Activated CD8-positive, alpha-beta memory T cell treated with anti-CD3 and anti-CD28 coated beads for 4 hours (primary cell): ENCODE measurements around the gene STXBP4.
"Not testable (repeated sequence)": the region's sequence is repeated elsewhere in the genome, so short reads cannot be mapped to it uniquely, and the experiment has no call there.

Experiments
- DNase-seq, 2 donors: peaks; one replicate each; pipeline ENCODE4 v3.0.0-alpha.2; 2020; ENCODE audit warnings: low read depth in 2 of 2

STXBP4 gene

DNA sequence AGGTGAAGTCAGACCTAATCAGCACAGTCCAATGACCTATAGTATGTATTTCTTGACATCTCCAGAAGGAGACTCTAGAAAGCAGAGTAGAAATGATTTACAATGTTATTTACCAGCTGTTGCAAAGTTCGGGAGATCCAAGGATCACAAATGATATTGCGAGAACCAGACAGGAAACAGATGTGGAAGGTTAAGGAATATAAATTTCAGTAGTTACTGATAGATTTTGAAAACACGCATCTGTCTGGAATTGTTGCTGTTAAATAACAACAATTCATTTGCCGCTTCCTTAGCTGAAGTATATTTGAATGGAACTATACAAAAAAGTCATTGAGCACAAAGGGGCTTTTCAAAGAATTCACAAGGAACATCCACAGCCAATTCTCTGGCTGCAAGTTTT, 72.0 kb downstream of the STXBP4 start:
- DNase-seq: no peak

DNA sequence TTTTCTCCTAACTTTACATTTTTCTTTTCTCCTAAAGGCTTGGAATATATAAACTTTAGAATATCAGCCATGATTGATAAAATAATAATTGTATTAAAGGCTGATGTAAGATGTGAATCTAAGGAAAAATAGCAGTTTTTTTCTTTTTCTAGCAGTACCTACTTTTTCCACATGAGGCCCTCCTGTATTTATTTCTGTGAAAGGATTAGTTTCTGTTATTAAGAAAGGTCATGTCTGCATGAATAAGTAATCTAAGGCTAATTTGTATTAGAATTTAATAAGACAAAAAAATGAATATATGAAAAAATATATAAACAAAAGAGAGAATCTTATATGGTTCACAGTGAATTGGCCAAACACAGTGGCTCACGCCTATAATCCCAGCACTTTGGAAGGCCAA, 85.3 kb downstream of the STXBP4 start:
- no peak for DNase-seq

DNA sequence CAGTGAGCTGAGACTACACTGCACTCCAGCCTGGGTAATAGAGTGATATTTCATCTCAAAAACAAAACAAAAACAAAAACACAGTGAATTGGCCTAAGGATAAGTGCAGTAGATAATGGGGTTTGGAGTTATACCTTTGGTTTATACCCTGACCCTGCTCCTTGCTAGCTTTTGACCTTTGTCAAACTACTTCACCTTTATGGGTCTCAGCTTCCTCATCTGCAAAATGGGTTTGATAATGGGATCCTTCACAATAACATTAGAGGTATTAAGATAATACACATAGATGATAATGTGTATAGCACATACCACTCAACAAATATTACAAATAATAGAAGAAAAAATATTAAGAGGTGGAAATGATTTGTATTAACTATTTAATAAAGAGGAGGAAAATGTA, 85.9 kb downstream of the STXBP4 start:
- no peak for DNase-seq

GRCh38 chr17:55056526-55056925, 88.0 kb downstream of the STXBP4 start:
- DNase-seq: no peak

DNA sequence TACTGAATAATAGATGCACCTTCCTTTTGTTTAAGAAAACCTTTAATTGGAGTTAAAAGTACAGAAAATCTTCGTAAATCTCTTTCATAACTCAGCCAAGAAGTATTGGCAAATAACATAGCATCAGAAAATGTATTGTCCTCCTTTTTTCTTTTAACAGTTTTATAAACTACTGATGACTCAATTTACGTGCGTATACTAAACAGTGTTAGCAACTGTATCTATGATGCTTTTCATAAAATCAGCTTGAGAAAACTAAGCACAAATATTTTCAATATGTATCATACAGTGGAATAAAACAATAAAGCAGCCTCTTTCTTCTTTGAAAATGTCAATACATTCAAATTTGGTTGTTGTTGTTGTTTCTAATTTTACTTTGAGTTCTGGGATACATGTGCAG, 88.6 kb downstream of the STXBP4 start:
- DNase-seq: no peak

DNA sequence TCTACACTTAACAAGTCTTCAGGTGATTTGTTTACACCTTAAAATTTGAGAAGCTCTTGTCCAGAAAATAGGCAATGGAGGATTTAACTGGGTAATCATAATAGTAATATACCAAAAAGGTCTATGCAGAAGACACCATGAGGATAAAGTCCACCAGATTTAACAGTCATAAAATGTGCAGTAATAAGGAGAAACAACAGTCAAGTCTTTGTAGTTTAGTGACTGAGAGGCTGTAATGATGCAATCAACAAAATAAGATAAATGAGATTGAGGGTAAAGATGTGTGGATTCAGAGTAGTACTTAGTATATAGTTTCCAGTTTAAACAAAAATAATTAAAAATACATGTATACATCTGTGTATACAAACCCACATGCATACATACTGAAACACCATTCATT, 91.2 kb downstream of the STXBP4 start:
- DNase-seq: no peak

DNA sequence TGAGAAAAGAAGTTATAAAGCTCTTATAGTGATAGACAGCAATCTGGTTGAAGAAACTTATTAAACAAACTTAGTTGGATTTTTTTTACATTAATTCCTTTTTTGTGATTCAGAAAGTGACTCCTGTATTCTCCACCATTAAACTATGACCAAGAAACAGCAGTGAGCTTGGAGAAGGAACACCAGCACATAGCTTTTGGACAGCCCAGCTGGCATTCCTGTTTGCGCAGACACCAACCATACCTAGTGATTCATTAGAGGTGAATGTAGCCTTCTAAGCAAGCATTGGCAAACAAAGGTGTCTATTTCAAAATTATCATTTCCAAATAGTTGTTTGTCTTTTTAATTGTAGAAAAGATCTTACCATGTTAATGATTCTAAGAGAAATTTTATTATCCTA, 94.4 kb downstream of the STXBP4 start:
- DNase-seq: no peak

GRCh38 chr17:55063885-55064874, 95.6 kb downstream of the STXBP4 start:
- DNase-seq: no peak

- DNase-seq: no peak
Measured at GRCh38 chr17:55067697-55068439, 99.3 kb downstream of the STXBP4 start.

- no peak for DNase-seq
Measured at GRCh38 chr17:55068862-55069811, 100.6 kb downstream of the STXBP4 start.

GRCh38 chr17:55069983-55070529, 101.5 kb downstream of the STXBP4 start:
- DNase-seq: no peak

DNA sequence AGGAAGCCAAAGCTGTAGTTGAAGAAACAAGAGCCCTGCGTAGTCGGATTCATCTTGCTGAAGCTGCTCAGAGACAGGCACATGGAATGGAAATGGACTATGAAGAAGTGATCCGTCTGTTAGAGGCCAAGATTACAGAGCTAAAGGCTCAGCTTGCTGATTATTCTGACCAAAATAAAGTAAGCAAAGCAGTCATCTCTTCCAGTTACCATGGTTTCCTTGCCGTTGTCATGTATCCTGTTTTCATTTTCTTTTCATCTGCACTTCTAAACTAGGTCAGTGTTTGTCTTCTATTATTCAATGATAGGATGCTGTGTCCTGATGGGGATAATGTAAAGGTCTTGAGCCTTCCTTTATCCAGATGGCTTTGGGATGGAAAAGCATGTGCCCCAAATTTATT, 104.3 kb downstream of the STXBP4 start:
- DNase-seq: no peak

DNA sequence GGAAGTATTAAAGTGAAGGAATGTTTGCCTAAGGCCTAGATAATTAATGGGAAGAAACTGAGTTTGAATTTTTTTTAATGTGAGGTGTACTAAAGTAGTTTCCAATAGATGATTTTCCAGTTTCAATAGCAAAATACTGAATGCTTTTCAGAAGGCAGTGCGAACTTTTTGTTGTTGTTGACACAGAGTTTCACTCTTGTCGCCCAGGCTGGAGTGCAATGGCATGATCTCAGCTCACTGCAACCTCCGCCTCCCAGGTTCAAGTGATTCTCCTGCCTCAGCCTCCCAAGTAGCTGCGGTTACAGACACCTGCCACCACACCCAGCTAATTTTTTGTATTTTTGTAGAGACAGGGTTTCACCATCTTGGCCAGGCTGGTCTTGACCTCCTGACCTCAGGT, 104.9 kb downstream of the STXBP4 start:
- not testable (repeated sequence) for DNase-seq

GRCh38 chr17:55081559-55081958, 113.0 kb downstream of the STXBP4 start:
- DNase-seq: no peak

DNA sequence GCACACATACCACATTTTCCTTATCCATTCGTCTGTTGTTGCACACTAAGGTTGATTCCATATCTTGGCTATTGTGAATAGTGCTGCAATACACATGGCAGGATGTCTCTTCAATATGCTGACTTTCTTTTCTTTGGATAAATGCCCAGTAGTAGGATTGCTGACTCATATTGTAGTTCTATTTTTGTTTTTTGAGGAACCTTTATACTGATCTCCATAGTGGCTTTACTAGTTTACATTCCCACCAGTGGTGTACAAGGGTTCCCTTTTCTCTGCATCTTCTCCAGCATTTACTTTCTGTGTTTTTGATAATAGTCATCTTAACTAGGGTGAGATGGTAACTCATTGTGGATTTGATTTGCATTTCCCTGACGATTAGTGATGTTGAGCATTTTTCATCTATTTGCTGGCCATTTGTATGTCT, 118.1 kb downstream of the STXBP4 start:
- DNase-seq: no peak

GRCh38 chr17:55089256-55089655, 120.7 kb downstream of the STXBP4 start:
- DNase-seq: no peak

- DNase-seq: peak in 1 of 2 donors; percentile 6
Measured at GRCh38 chr17:55090079-55090492, 121.5 kb downstream of the STXBP4 start.

DNA sequence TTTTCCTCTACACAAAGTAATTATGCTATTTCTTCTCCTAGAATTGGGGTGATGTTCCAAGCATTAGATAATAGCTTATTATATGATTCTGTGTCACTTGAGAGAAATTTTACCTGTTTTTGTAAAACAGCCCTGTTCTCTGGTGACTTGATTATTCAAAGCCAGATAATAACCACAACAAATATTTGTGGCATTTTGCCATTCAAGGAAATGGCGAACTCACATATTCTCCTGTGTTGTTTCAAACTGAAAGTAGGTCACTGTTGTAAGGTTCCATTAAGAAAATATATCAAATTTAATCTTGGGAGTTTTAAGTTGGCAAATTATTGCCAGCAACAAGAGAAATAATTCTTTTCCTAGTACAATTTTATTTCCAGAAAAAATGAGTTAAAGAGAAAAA, 124.8 kb downstream of the STXBP4 start:
- no peak for DNase-seq

- no peak for DNase-seq
Measured at GRCh38 chr17:55098765-55099164, 130.2 kb downstream of the STXBP4 start.

DNA sequence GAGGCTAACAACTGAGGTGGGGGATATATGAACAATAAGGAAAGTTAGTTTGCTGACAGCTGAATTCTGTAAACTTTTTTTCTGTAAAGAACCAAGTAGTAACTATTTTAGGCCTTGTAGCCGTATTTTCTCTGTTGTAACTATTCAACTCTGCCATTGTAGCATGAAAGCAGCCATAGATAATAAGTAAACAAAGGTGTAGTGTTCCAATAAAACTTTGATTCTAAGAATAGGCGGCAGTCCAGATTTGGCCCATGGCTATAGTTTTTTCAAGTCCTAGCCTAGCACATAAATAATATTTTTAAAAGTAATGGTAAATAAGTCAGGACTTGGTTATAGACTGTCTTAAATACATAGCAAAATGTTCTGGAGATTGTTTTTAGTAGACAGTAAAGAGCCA, 142.0 kb downstream of the STXBP4 start:
- no peak for DNase-seq

DNA sequence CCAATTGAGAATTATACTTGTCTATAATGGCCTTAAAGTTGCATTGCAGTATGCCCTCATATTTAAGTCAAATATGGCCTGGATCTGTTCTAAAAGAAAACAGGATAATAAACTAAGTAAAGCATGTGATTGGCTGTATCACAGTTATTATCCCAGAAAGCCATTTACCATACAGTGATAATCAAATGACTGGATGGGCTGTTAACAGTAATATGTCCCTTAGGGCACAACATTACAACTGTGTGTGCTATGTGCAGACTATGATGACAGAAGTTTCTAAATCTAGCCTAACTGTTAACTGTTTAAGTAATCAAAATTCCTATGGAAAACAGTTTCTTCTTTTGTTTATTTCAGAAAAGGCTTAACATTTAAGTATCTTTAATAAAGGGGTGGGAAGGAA, 145.7 kb downstream of the STXBP4 start:
- DNase-seq: no peak
